A673 (cell line): ENCODE measurements around the gene MORN5. TPM values are rescaled to one million over a fixed set of nuclear protein-coding genes. Genes with fewer than 3 reads are reported as not detected.

Experiments used
- BruUV-seq: library from RNA; stranded (reverse); fragments of 400-500 nt; replicated peaks from 2 replicates; lab custom pipeline; 2021; lab: Mats Ljungman, UMichigan
- CTCF ChIA-PET: fragments of 300-600 bp; sonication (Branson Sonifier 250); formaldehyde crosslinking; loops from one replicate; lab custom pipeline; 2022; ENCODE audit warnings: antibody characterized with exemption; lab: Charles Lee
- POLR2A ChIA-PET: fragments of 300-600 bp; sonication (Branson Sonifier 250); formaldehyde crosslinking; loops from one replicate; lab custom pipeline; 2022; ENCODE audit warnings: antibody characterized with exemption; ENCODE audit not compliant: low non-redundant PET; lab: Charles Lee
- DNase-seq: peaks from one replicate; pipeline ENCODE4 v3.0.0-alpha.2; 2015; ENCODE audit warnings: low spot score
- H3K27ac ChIP-seq: fragments of 200-600 bp; sonication (generic); 2 replicates; pipeline ENCODE4 v1.5.1; 2016; ENCODE audit warnings: mixed run types, low read depth, mild to moderate bottlenecking, mixed read lengths, antibody characterized with exemption, low read length; ENCODE audit not compliant: poor library complexity, severe bottlenecking
- H3K27me3 ChIP-seq: fragments of 200-600 bp; sonication (generic); replicated peaks from 2 replicates; pipeline ENCODE4 v1.6.1; 2017; ENCODE audit warnings: mixed run types, low read depth, mild to moderate bottlenecking, mixed read lengths, antibody characterized with exemption, low read length; ENCODE audit not compliant: insufficient read depth, poor library complexity
- H3K36me3 ChIP-seq: fragments of 200-600 bp; sonication (generic); 2 replicates; pipeline ENCODE4 v1.6.1; 2016; ENCODE audit warnings: mixed run types, mild to moderate bottlenecking, mixed read lengths, antibody characterized with exemption, low read length; ENCODE audit not compliant: insufficient read depth, poor library complexity, severe bottlenecking
- H3K4me1 ChIP-seq: fragments of 200-600 bp; sonication (generic); 2 replicates; pipeline ENCODE4 v1.6.1; 2017; ENCODE audit warnings: mixed run types, mild to moderate bottlenecking, mixed read lengths, antibody characterized with exemption, low read length; ENCODE audit not compliant: insufficient read depth, poor library complexity, severe bottlenecking
- H3K4me3 ChIP-seq: fragments of 200-600 bp; sonication (generic); 2 replicates; pipeline ENCODE4 v1.5.1; 2016; ENCODE audit warnings: low read depth, mixed run types, mild to moderate bottlenecking, mixed read lengths, low read length; ENCODE audit not compliant: poor library complexity, severe bottlenecking
- H3K9me3 ChIP-seq: fragments of 200-600 bp; sonication (generic); 2 replicates; pipeline ENCODE4 v1.6.1; 2016; ENCODE audit warnings: mixed run types, low read depth, mild to moderate bottlenecking, mixed read lengths, antibody characterized with exemption, low read length; ENCODE audit not compliant: poor library complexity, severe bottlenecking
- CTCF ChIP-seq: fragments of 300-800, 200-600 bp; sonication (generic); conservative IDR thresholded peaks from 2 replicates; pipeline ENCODE4 v1.5.1; 2017; ENCODE audit warnings: low read depth, mild to moderate bottlenecking, antibody characterized with exemption, low read length, moderate library complexity, mixed read lengths
- EZH2 ChIP-seq: fragments of 200-600 bp; sonication (generic); IDR thresholded peaks from 2 replicates; pipeline ENCODE4 v1.6.1; 2017; ENCODE audit warnings: borderline replicate concordance, low read depth, mild to moderate bottlenecking, mixed read lengths, antibody characterized with exemption, low read length; ENCODE audit not compliant: poor library complexity, severe bottlenecking
- intact Hi-C: fragments of 100-400 bp; cut with micrococcal nuclease; formaldehyde crosslinking; loops from one replicate; pipeline ENCODE4 v1.10.0; 2022; ENCODE audit not compliant: unreplicated experiment
- total RNA-seq: library from RNA; stranded (reverse); gene quantifications from 2 replicates; pipeline ENCODE4 v1.2.3, GENCODE V29; 2021

MORN5 gene
- total RNA-seq, 1 experiment from 2014 or later, result not detected

- POLR2A ChIA-PET, result no interaction called here
- intact Hi-C loops, result no loop called here
- no TSS peak for BruUV-seq
- no peak overlapping the region for H3K27ac ChIP-seq
- no peaks in the 10 kb centered on the region for H3K4me1 ChIP-seq
- TF ChIP-seq EZH2, result no peak
- TF ChIP-seq CTCF, result no peak
- H3K36me3 ChIP-seq, result no peaks in the 10 kb centered on the region
- no peak overlapping the region for H3K4me3 ChIP-seq
- DNase-seq, result no peak
- H3K27me3 ChIP-seq, result peaks cover 18% of the 10 kb centered on the region
- H3K9me3 ChIP-seq, result no peaks in the 10 kb centered on the region
- CTCF ChIA-PET, result no interaction called here
These were observed 24.8 kb downstream of the MORN5 start for GRCh38 chr9:122184551-122184950.

GRCh38 chr9:122186301-122186700, 26.6 kb downstream of the MORN5 start:
- no TSS peak for BruUV-seq
- no peak overlapping the region for H3K4me3 ChIP-seq
- CTCF ChIA-PET, result no interaction called here
- POLR2A ChIA-PET, result no interaction called here
- peaks cover 18% of the 10 kb centered on the region for H3K27me3 ChIP-seq
- H3K27ac ChIP-seq, result no peak overlapping the region
- H3K4me1 ChIP-seq, result no peaks in the 10 kb centered on the region
- no peaks in the 10 kb centered on the region for H3K9me3 ChIP-seq
- H3K36me3 ChIP-seq, result no peaks in the 10 kb centered on the region
- intact Hi-C loops, result no loop called here
- TF ChIP-seq CTCF (no peak), EZH2 (no peak)
- no peak for DNase-seq

- intact Hi-C loops, result no loop called here
- Histone ChIP-seq H3K27ac (no peak overlapping the region), H3K9me3 (no peaks in the 10 kb centered on the region), H3K27me3 (peaks cover 18% of the 10 kb centered on the region), H3K4me3 (no peak overlapping the region), H3K36me3 (no peaks in the 10 kb centered on the region), H3K4me1 (no peaks in the 10 kb centered on the region)
- BruUV-seq, result no TSS peak
- DNase-seq, result no peak
- TF ChIP-seq CTCF (no peak), EZH2 (no peak)
- CTCF ChIA-PET, result no interaction called here
- POLR2A ChIA-PET, result interaction anchor here (0.6 kb wide), 1 partner anchor 140 kb away, joined by 3 read pairs; no protein-coding TSS in a partner anchor
These were observed 27.2 kb downstream of the MORN5 start for GRCh38 chr9:122186777-122187470.
